Calu3 (cell line): ENCODE measurements around the gene MRLN. TPM values are rescaled to one million over a fixed set of nuclear protein-coding genes. Genes with fewer than 3 reads are reported as not detected.

Experiments used
- BruUV-seq: library from RNA; stranded (reverse); fragments of 400-500 nt; replicated peaks from 2 replicates; lab custom pipeline; 2021; lab: Mats Ljungman, UMichigan
- CTCF ChIA-PET: fragments of 300-600 bp; sonication (Branson Sonifier 250); formaldehyde crosslinking; loops from one replicate; lab custom pipeline; 2022; ENCODE audit warnings: antibody characterized with exemption; lab: Charles Lee
- DNase-seq: peaks from one replicate; pipeline ENCODE4 v3.0.0; 2022
- H3K27ac Mint-ChIP-seq: one replicate; pipeline ENCODE4 v1.8.0; 2022; ENCODE audit warnings: mixed read lengths; ENCODE audit not compliant: unreplicated experiment
- H3K27me3 Mint-ChIP-seq: one replicate; pipeline ENCODE4 v1.8.0; 2022; ENCODE audit warnings: mixed read lengths; ENCODE audit not compliant: unreplicated experiment
- H3K36me3 Mint-ChIP-seq: one replicate; pipeline ENCODE4 v1.8.0; 2022; ENCODE audit warnings: mild to moderate bottlenecking, moderate library complexity, mixed read lengths; ENCODE audit not compliant: insufficient read depth, unreplicated experiment
- H3K4me1 Mint-ChIP-seq: one replicate; pipeline ENCODE4 v1.8.0; 2022; ENCODE audit warnings: mild to moderate bottlenecking, low read depth, mixed read lengths; ENCODE audit not compliant: unreplicated experiment
- H3K4me3 Mint-ChIP-seq: one replicate; pipeline ENCODE4 v1.8.0; 2022; ENCODE audit warnings: mild to moderate bottlenecking, low read depth, moderate library complexity, mixed read lengths; ENCODE audit not compliant: unreplicated experiment
- H3K9me3 Mint-ChIP-seq: one replicate; pipeline ENCODE4 v1.8.0; 2022; ENCODE audit warnings: low read depth, mixed read lengths; ENCODE audit not compliant: unreplicated experiment
- intact Hi-C: fragments of 100-400 bp; cut with micrococcal nuclease; formaldehyde crosslinking; loops from one replicate; pipeline ENCODE4 v1.10.0; 2022; ENCODE audit not compliant: unreplicated experiment
- total RNA-seq: library from RNA; stranded (reverse); gene quantifications from 2 replicates; pipeline ENCODE4 v1.2.3, GENCODE V29; 2022
- TF ChIP-seq, protein P1 (sequence below): fragments of 200-600 bp; IDR thresholded peaks from one replicate; pipeline ENCODE4 v1.8.0; 2022; ENCODE audit warnings: antibody characterized with exemption; ENCODE audit not compliant: unreplicated experiment

The MRLN gene
- total RNA-seq, 1 experiment from 2014 or later = not detected

GRCh38 chr10:59771162-59771807 is 18.0 kb upstream of the MRLN start:
- Mint-ChIP-seq H3K27ac (peak overlapping the region; percentile 24), H3K9me3 (peaks cover 2% of the 10 kb centered on the region), H3K36me3 (no peaks in the 10 kb centered on the region), H3K4me1 (peaks cover 31% of the 10 kb centered on the region), H3K27me3 (no peaks in the 10 kb centered on the region), H3K4me3 (peak overlapping the region; percentile 33)
- TF ChIP-seq, protein P1, sequence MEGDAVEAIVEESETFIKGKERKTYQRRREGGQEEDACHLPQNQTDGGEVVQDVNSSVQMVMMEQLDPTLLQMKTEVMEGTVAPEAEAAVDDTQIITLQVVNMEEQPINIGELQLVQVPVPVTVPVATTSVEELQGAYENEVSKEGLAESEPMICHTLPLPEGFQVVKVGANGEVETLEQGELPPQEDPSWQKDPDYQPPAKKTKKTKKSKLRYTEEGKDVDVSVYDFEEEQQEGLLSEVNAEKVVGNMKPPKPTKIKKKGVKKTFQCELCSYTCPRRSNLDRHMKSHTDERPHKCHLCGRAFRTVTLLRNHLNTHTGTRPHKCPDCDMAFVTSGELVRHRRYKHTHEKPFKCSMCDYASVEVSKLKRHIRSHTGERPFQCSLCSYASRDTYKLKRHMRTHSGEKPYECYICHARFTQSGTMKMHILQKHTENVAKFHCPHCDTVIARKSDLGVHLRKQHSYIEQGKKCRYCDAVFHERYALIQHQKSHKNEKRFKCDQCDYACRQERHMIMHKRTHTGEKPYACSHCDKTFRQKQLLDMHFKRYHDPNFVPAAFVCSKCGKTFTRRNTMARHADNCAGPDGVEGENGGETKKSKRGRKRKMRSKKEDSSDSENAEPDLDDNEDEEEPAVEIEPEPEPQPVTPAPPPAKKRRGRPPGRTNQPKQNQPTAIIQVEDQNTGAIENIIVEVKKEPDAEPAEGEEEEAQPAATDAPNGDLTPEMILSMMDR = no peak
- BruUV-seq = no TSS peak
- CTCF ChIA-PET = interaction anchor here (0.6 kb wide), 1 partner anchor 48 kb away, joined by 3 read pairs; no protein-coding TSS in a partner anchor
- peak; percentile 38 for DNase-seq
- intact Hi-C loops = no loop called here

DNA sequence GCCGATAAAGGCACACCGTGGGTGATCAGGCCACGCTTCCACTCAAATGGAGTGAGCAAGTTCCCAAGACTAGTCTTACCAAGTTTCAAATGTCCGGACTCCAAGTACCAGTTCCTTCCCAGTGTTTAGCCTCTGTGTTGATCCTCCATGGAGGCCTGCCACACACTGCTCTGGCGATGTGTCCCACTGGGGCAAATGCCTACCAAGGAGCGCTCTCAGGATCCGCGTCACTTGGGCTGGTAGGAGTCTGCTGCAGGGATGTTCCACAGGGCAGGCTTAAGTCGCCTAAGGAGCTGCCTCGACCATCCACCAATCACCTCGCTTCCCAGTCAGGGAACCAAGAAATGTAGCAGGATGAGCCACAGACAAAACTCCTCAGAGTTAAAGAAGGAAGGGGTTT is 17.4 kb upstream of the MRLN start:
- no peaks in the 10 kb centered on the region for H3K36me3 Mint-ChIP-seq
- no peaks in the 10 kb centered on the region for H3K27me3 Mint-ChIP-seq
- TF ChIP-seq, protein P1 = no peak
- no peak for DNase-seq
- peak overlapping the region; percentile 24 for H3K27ac Mint-ChIP-seq
- CTCF ChIA-PET = interaction anchor here (0.6 kb wide), 1 partner anchor 48 kb away, joined by 3 read pairs; no protein-coding TSS in a partner anchor
- BruUV-seq = no TSS peak
- H3K9me3 Mint-ChIP-seq = peaks cover 2% of the 10 kb centered on the region
- H3K4me3 Mint-ChIP-seq = peak overlapping the region; percentile 33
- intact Hi-C loops = no loop called here
- peaks cover 31% of the 10 kb centered on the region for H3K4me1 Mint-ChIP-seq

DNA sequence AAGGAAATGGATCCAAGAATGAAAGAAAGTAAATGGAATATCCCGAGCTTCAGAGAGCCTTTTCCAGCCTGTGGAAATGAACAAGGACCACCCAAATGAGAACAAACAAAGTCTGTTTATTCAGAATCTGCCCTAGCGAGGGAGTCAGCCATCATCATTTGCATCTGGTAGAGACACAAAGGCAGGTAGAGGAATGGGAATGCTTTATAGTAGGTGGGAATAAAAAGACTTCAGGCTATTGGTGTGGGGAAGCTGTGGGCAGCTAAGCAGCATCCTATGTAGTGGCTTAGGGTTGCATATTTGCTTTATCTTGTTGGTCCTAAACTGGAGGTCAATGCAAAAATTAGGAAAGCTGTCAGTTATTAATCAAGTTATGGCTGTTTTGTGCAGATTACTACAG is 9.2 kb upstream of the MRLN start:
- TF ChIP-seq, protein P1 = no peak
- Mint-ChIP-seq H3K4me1 (no peaks in the 10 kb centered on the region), H3K4me3 (no peak overlapping the region), H3K36me3 (no peaks in the 10 kb centered on the region), H3K27me3 (peaks cover 26% of the 10 kb centered on the region), H3K9me3 (peaks cover 5% of the 10 kb centered on the region), H3K27ac (no peak overlapping the region)
- CTCF ChIA-PET = interaction anchor here (0.6 kb wide), 1 partner anchor 123 kb away, joined by 3 read pairs; no protein-coding TSS in a partner anchor
- intact Hi-C loops = no loop called here
- no TSS peak for BruUV-seq
- DNase-seq = no peak

DNA sequence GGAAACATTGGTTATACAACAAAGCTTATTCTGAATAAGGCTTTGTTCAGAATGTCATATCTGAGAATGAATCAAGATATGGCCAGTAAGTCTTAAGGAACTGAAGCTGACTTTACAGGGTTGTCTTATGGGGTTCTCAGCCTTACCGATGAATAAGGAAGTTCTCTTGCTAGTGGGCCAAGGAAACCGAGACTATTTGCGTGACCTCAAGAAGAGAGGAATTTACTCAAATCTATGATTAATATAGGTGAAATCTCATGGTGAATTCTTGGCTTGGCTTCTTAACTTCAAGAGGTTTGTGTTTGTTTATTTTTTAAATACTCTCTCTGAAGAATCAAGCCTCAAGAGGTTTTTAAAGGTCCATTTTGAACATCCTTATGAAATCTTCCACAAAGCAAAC is 4.7 kb upstream of the MRLN start:
- TF ChIP-seq, protein P1 = no peak

More for the DNA sequence above, 4.7 kb upstream of the MRLN start:
- no peak for DNase-seq
- CTCF ChIA-PET = interaction anchor here (0.8 kb wide), 1 partner anchor 49 kb away, joined by 3 read pairs; no protein-coding TSS in a partner anchor
- no peaks in the 10 kb centered on the region for H3K36me3 Mint-ChIP-seq
- no peak overlapping the region for H3K27ac Mint-ChIP-seq
- H3K27me3 Mint-ChIP-seq = peaks cover 11% of the 10 kb centered on the region
- intact Hi-C loops = no loop called here
- H3K4me3 Mint-ChIP-seq = no peak overlapping the region
- peaks cover 5% of the 10 kb centered on the region for H3K9me3 Mint-ChIP-seq
- no TSS peak for BruUV-seq
- no peaks in the 10 kb centered on the region for H3K4me1 Mint-ChIP-seq
